OCI-LY7 (cell line): ENCODE measurements around the gene SRP9.

Experiments
- CTCF ChIP-seq: fragments of 200-600 bp; sonication (generic); conservative IDR thresholded peaks from 2 replicates; pipeline ENCODE4 v1.5.1; 2014; ENCODE audit warnings: mild to moderate bottlenecking, antibody characterized with exemption, low read length, moderate library complexity, mixed read lengths
- EZH2phosphoT487 ChIP-seq: fragments of 200-600 bp; sonication (generic); IDR thresholded peaks from 2 replicates; pipeline ENCODE4 v1.6.1; 2018; ENCODE audit warnings: low read depth, borderline replicate concordance, mild to moderate bottlenecking, mixed run types, antibody characterized with exemption, low read length, moderate library complexity, mixed read lengths

- no peak for TF ChIP-seq CTCF
- TF ChIP-seq EZH2phosphoT487: no peak
These were observed 11.5 kb upstream of the SRP9 start for GRCh38 chr1:225765982-225766674.
